Hepatocyte (in vitro differentiated cells): ENCODE results near the gene ANK2.

Experiments
- CTCF ChIP-seq: fragments of 200-600 bp; sonication (generic); IDR thresholded peaks from 2 replicates; pipeline ENCODE4 v1.5.1; 2016; ENCODE audit warnings: antibody characterized with exemption, mild to moderate bottlenecking; ENCODE audit not compliant: poor library complexity
- EZH2 ChIP-seq: fragments of 200-600 bp; sonication (generic); IDR thresholded peaks from 2 replicates; pipeline ENCODE4 v1.6.1; 2016; ENCODE audit warnings: antibody characterized with exemption, mild to moderate bottlenecking, borderline replicate concordance

GRCh38 chr4:113147498-113148111, 98.2 kb downstream of the ANK2 start:
- TF ChIP-seq CTCF: no peak
- TF ChIP-seq EZH2: no peak
